HUES6 (cell line): Measurements from ENCODE around the gene ADGRD1.

Source experiments
- H3K27ac ChIP-seq: 2 replicates; pipeline ENCODE4 v1.7.0; 2013; ENCODE audit warnings: low read depth, mild to moderate bottlenecking, low read length, inconsistent platforms
- H3K27me3 ChIP-seq: 2 replicates; pipeline ENCODE4 v1.6.1; 2013; ENCODE audit warnings: low read length; ENCODE audit not compliant: control insufficient read depth, insufficient read depth
- H3K36me3 ChIP-seq: 2 replicates; pipeline ENCODE4 v1.6.1; 2013; ENCODE audit warnings: low read length; ENCODE audit not compliant: control insufficient read depth, insufficient read depth
- H3K4me1 ChIP-seq: 2 replicates; pipeline ENCODE4 v1.6.1; 2013; ENCODE audit warnings: low read length; ENCODE audit not compliant: control insufficient read depth, insufficient read depth
- H3K4me3 ChIP-seq: 2 replicates; pipeline ENCODE4 v1.5.1; 2013; ENCODE audit warnings: low read depth, low read length
- H3K9ac ChIP-seq: one replicate; pipeline ENCODE4 v1.6.1; 2013; ENCODE audit warnings: mild to moderate bottlenecking, low read length
- H3K9me3 ChIP-seq: 2 replicates; pipeline ENCODE4 v1.6.1; 2013; ENCODE audit warnings: low read depth, low read length; ENCODE audit not compliant: control insufficient read depth, insufficient read depth

Gene ADGRD1

DNA sequence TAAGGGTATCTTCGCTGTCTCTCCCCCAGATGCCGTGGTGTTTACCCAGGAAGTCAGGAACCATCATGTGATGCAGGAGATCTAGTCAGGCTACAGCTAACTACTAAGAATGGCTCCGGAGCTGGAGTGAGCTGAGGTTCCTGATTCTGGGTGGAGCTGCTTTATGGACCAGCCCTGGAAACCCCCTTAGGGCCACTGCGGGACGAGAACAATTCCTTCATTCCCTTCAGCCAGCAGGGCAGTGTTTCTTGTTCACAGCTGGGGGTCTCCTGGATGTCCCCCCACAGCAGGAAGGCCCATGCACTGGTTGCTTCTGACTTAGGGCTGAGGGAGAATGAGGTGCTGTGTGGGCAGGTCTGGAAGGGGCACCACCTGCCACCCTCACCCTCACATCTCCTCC, 199.3 kb downstream of the ADGRD1 start:
- Histone ChIP-seq H3K9me3 (no peaks in the 10 kb centered on the region), H3K36me3 (no peaks in the 10 kb centered on the region), H3K4me3 (no peak overlapping the region)

DNA sequence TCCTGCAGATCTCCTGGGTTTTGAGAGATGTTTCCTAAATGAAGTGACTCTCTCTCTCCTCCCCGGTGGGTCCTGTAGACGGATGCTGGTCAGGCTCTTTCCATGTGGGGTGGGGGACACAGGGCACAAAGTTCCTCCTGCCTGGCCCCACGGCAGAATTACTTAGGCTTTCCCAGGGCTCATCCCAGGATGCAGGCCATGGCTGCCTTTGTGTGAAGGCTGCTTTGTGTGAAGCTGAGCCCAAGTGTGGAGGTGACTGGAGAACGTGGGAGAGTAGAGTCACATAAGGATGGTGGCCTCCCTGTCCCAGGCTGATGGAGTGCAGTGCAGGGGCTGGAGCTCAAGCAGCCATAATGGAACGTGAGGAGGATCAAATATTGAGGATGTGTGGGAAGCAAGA, 200.2 kb downstream of the ADGRD1 start:
- no peak overlapping the region for H3K9ac ChIP-seq

More for the DNA sequence above, 199.3 kb downstream of the ADGRD1 start:
- H3K27ac ChIP-seq = no peak overlapping the region
- H3K27me3 ChIP-seq = peaks cover 8% of the 10 kb centered on the region; the same call in 1 of the 2 replicates
- H3K9ac ChIP-seq = no peak overlapping the region
- no peaks in the 10 kb centered on the region for H3K4me1 ChIP-seq

DNA sequence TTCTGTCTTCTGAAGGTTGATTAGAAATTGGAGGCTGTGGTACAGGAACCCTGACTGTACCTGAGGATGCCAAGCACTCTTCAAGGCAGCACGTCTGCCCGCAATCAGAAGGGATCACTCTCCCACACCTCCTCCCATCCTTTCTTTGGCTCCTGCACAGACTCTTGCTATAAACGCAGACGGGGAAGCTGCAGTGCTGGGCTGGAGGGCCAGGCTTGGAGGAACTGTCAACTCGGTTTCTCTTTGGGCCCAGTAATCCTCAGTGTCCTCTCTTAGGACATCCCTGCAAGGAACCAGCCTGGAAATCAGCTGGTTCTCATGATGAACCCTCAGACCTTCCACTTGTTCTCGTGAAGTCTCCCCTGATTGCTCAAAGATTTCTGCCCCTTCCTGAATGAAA, 201.4 kb downstream of the ADGRD1 start:
- no peaks in the 10 kb centered on the region for H3K36me3 ChIP-seq
- H3K4me1 ChIP-seq = no peaks in the 10 kb centered on the region
- H3K27ac ChIP-seq = no peak overlapping the region
- no peak overlapping the region for H3K4me3 ChIP-seq
- no peaks in the 10 kb centered on the region for H3K9me3 ChIP-seq
- peaks cover 8% of the 10 kb centered on the region; the same call in 1 of the 2 replicates for H3K27me3 ChIP-seq
- no peak overlapping the region for H3K9ac ChIP-seq

More for the DNA sequence above, 200.2 kb downstream of the ADGRD1 start:
- no peaks in the 10 kb centered on the region for H3K36me3 ChIP-seq
- no peaks in the 10 kb centered on the region for H3K4me1 ChIP-seq
- H3K4me3 ChIP-seq = no peak overlapping the region
- peaks cover 8% of the 10 kb centered on the region; the same call in 1 of the 2 replicates for H3K27me3 ChIP-seq
- no peak overlapping the region for H3K27ac ChIP-seq
- H3K9me3 ChIP-seq = no peaks in the 10 kb centered on the region

DNA sequence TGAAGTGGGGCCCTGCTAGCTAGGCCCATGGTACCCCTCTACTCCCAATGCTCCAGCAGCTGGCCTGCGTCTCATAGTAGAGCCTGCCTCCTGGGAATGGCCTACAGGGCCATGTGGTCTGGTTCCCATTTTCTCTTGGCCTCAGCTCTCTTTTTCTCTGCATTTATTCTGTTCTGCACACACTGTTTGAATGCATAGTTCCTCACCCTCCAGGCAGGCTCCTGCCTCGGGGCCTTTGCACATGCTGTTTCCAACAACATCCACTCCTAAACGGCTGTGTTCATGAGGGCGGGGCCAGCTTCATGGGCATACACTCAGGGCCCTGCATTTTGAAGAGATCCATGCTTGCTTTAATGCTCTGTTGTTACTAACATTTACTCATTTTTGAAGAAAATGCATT, 204.0 kb downstream of the ADGRD1 start:
- H3K9me3 ChIP-seq = no peaks in the 10 kb centered on the region
- no peak overlapping the region for H3K27ac ChIP-seq
- H3K9ac ChIP-seq = no peak overlapping the region
- H3K36me3 ChIP-seq = no peaks in the 10 kb centered on the region
- no peaks in the 10 kb centered on the region for H3K4me1 ChIP-seq
- H3K27me3 ChIP-seq = no peaks in the 10 kb centered on the region
- no peak overlapping the region for H3K4me3 ChIP-seq

DNA sequence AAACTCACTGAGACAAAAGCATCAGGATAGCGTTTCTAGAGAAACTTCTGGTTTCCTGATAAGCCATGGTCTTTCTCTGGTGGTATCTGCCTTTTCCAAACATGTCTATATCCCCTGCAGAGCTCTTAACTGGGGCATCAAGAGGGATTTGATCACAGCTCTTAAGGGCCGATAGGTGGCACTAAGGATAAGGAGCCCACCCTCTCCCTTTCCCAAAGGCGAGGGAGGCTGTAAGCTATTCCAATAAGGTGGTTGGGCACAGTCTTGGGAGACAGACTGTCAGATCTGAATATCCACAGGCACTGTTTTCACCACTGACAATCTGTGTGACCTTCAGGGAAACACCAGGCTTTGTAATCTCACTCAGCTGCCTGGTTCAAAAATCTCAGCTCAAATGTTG, 206.0 kb downstream of the ADGRD1 start:
- Histone ChIP-seq H3K9ac (no peak overlapping the region), H3K9me3 (no peaks in the 10 kb centered on the region), H3K36me3 (no peaks in the 10 kb centered on the region)

DNA sequence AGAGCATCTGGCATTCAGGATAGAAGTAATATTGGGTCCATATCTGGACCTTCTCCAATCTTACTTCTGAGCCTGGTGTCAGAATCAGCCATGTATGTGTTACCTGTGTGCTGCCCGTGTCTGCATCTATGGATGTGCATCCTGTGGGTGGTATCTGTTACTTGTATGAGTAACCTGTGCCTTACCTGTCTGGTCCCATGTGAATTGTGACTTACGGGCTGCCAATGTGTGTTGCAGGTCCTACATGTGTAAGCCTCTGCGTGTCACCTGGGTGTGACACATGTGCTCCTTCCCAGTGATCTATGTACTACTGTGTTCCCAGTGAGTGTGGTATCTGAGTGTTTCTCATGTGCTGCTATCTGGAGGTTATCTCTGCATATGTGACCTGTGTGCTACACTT, 208.4 kb downstream of the ADGRD1 start:
- Histone ChIP-seq H3K27me3 (peaks cover 4% of the 10 kb centered on the region), H3K9me3 (no peaks in the 10 kb centered on the region), H3K4me1 (no peaks in the 10 kb centered on the region), H3K27ac (no peak overlapping the region), H3K4me3 (no peak overlapping the region), H3K36me3 (no peaks in the 10 kb centered on the region), H3K9ac (no peak overlapping the region)

More for the DNA sequence above, 206.0 kb downstream of the ADGRD1 start:
- no peak overlapping the region for H3K4me3 ChIP-seq
- H3K4me1 ChIP-seq = no peaks in the 10 kb centered on the region
- H3K27ac ChIP-seq = no peak overlapping the region
- H3K27me3 ChIP-seq = no peaks in the 10 kb centered on the region

DNA sequence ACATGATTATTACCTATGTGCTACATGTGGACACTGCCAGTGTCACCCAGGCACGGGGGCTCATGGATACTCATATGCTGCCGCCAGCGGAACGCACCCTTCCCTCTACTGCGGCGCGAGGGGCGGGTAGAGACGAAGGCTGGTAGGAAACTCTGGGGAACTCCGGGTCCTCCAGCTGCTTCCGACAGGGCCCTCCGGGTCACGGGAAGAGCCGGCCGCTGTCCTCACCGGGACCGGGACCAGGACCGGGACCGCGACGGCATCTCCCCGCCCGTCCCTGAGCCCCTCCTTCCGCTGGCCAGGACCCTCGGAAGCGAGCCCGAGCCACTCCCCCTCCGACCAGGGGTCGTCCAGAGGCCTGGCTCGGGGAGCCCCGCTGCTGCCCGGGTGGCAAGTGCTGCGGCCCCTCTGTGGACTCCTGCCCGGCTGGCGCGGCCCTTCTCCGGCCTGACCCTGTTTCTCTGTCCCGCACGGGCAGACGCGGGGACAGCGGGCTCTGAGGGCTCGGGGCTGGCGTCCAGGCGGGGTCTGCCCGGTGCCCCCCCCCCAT, 209.6 kb downstream of the ADGRD1 start:
- no peaks in the 10 kb centered on the region for H3K36me3 ChIP-seq
- H3K4me3 ChIP-seq = no peak overlapping the region
- H3K9ac ChIP-seq = no peak overlapping the region
- H3K4me1 ChIP-seq = no peaks in the 10 kb centered on the region
- H3K9me3 ChIP-seq = no peaks in the 10 kb centered on the region
- H3K27me3 ChIP-seq = peaks cover 4% of the 10 kb centered on the region
- no peak overlapping the region for H3K27ac ChIP-seq

DNA sequence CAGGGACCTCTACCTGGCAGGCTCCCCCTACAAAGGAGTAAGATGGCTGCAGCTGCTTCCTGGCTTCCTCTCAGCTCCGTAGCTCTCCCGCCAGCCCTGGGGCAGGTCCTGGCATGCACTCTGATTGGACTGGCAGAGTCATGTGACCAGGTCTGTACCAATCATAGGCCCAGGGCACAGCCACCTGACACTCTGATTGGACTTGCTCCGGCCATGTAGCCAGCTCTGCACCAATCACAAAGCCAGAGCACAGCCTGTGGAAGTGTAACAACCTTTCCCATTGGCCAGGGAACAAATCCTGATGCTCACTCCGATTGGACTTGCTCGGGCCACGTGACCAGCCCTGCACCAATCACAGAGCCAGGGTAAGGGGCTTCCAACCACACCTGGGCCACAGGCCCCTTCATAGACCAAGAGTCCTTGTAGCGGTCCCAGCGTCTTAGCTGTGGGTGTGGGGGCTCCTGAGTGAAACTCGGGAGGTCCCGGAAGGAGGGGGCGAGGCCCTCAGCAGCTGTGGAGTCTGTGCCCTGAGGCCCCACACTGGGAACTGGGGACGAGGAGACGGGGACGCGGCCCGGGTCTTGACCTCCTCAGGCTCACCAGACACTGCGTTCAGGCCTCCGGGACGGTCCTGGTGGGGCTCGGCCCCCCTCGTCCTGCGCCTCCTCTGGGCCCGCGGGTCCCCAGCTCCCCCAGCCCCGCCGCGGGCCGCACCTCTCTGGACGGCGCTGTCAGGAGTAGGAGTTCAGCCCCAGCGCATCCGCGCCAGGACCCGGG, 210.6 kb downstream of the ADGRD1 start:
- Histone ChIP-seq H3K4me1 (no peaks in the 10 kb centered on the region), H3K9ac (no peak overlapping the region), H3K27me3 (peaks cover 4% of the 10 kb centered on the region), H3K36me3 (no peaks in the 10 kb centered on the region), H3K9me3 (no peaks in the 10 kb centered on the region), H3K4me3 (no peak overlapping the region), H3K27ac (no peak overlapping the region)

DNA sequence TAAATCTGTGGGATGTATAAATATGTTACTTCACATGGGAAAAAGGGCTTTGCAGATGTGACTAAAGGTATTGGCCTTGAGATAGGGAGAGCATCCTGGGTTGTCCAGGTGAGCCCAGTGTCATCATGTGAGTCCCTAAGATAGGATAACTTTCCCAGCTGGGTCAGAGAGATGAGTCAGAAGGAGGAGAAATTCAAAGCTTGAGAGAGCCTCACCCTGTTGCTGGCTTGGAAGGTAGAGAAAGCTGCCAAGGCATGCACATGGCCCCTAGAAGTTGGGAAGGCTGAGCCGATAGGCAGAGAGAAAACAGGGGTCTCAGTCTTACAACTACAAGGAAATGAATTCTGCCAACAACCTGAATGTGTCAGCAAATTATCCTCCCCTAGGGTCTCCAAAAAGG, 213.0 kb downstream of the ADGRD1 start:
- H3K4me1 ChIP-seq = no peaks in the 10 kb centered on the region
- no peaks in the 10 kb centered on the region for H3K9me3 ChIP-seq
- no peak overlapping the region for H3K27ac ChIP-seq
- H3K9ac ChIP-seq = no peak overlapping the region
- no peak overlapping the region for H3K4me3 ChIP-seq
- H3K36me3 ChIP-seq = no peaks in the 10 kb centered on the region
- peaks cover 4% of the 10 kb centered on the region for H3K27me3 ChIP-seq

DNA sequence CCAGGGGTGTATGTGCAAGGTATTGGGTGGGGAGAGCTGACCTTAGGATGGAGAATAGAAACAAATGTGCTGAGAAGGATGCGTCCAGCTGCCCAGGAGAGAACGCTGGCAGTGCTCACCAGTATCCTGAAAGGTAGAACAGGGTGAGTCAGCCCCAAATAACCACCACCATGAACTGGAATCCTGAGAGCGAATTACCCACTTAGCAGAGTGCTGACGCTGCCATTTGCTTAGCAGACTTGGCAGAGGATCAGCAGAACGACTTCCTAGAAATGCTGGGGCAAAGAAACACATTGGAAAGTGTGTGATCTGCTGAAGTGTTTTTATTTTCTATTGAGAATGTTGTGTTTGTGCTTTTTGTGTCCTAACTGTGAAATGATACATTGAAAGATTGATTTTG, 213.6 kb downstream of the ADGRD1 start:
- no peaks in the 10 kb centered on the region for H3K9me3 ChIP-seq

DNA sequence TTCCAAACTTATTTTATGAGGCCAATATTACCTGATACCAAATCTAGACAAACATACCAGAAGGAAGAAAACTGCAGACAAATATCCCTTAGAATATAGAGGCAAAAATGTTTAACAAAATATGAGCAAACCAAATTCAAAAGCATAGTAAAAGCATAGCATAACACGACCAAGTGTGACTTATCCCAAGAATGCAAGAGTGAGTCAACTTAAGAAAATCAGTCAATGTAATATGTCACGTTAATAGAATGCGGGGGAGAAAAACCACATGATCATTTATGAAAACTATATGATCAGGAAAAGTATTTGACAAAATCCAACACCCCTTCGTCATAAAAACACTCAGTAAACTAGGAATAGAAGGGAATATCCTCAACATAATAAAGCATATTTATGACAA, 217.3 kb downstream of the ADGRD1 start:
- no peaks in the 10 kb centered on the region for H3K36me3 ChIP-seq
- H3K9ac ChIP-seq = no peak overlapping the region
- no peaks in the 10 kb centered on the region for H3K9me3 ChIP-seq
- no peak overlapping the region for H3K27ac ChIP-seq
- H3K4me3 ChIP-seq = no peak overlapping the region
- no peaks in the 10 kb centered on the region for H3K27me3 ChIP-seq
- H3K4me1 ChIP-seq = no peaks in the 10 kb centered on the region

More for the DNA sequence above, 213.6 kb downstream of the ADGRD1 start:
- Histone ChIP-seq H3K27ac (no peak overlapping the region), H3K9ac (no peak overlapping the region), H3K4me3 (no peak overlapping the region), H3K4me1 (no peaks in the 10 kb centered on the region), H3K36me3 (no peaks in the 10 kb centered on the region), H3K27me3 (peaks cover 4% of the 10 kb centered on the region)
